K562 (cell line): Measurements from ENCODE around the gene CPT1B. TPM values are rescaled to one million over a fixed set of nuclear protein-coding genes. Genes with fewer than 3 reads are reported as not detected.

ENCODE experiments used
- ATAC-seq: fragments of 200-7000 bp; cut with Tn5 transposase; 3 replicates; pipeline ENCODE4 v1.9.1; 2020; ENCODE audit warnings: moderate library complexity
- BruUV-seq: library from RNA; stranded (reverse); fragments of 400-500 nt; replicated peaks from 2 replicates; lab custom pipeline; 2021; lab: Mats Ljungman, UMichigan
- CTCF ChIA-PET: fragments of 300-600 bp; formaldehyde crosslinking; extraction: SDS; loops from one replicate; lab custom pipeline; 2021; ENCODE audit warnings: low intra/inter-chr PET ratio; lab: Yijun Ruan, JAX
- POLR2A ChIA-PET: fragments of 300-600, 350-650 bp; sonication (Branson Sonifier 250); formaldehyde crosslinking; extraction: SDS; loops from one replicate; lab custom pipeline; 2021; ENCODE audit warnings: antibody characterized with exemption, inconsistent platforms; lab: Yijun Ruan, JAX
- DNase-seq, 4 experiments: peaks; one replicate each; pipeline versions ENCODE4 v3.0.0 to v3.0.0-alpha.2; 2011 to 2018; ENCODE audit warnings: low spot score in 3 of 4, mixed read lengths in 3 of 4; ENCODE audit errors: extremely low read depth in 1 of 4
- FAIRE-seq: peaks from 2 replicates; lab custom pipeline; 2011; peaks lifted over from hg19 to GRCh38; lab: Jason Lieb, UNC
- H2AFZ ChIP-seq: 2 replicates; pipeline ENCODE4 v1.6.0; 2011; ENCODE audit warnings: low read depth, low read length, control low read depth, inconsistent platforms
- H3K27ac ChIP-seq: fragments of 200-600 bp; 3 replicates; pipeline ENCODE4 v1.8.0; 2011; ENCODE audit warnings: low read depth, mild to moderate bottlenecking, control low read depth, inconsistent platforms, low read length, moderate library complexity, mixed read lengths; ENCODE audit errors: extremely low read depth
- H3K27me3 ChIP-seq, 2 experiments: fragments of 300-600 bp in 1 of 2; 2 replicates in 1 of 2; 3 replicates in 1 of 2; pipeline versions ENCODE4 v1.6.0 to v1.8.0; 2011; ENCODE audit warnings: inconsistent platforms in 2 of 2, low read length in 2 of 2, mild to moderate bottlenecking in 1 of 2, mixed read lengths in 1 of 2, moderate library complexity in 1 of 2; ENCODE audit not compliant: control insufficient read depth in 2 of 2, insufficient read depth in 2 of 2
- H3K36me3 ChIP-seq: fragments of 300-600 bp; 3 replicates; pipeline ENCODE4 v1.8.0; 2011; ENCODE audit warnings: mild to moderate bottlenecking, low read length, inconsistent platforms; ENCODE audit not compliant: control insufficient read depth, insufficient read depth
- H3K4me1 ChIP-seq, 2 experiments: fragments of 200-600 bp in 1 of 2; replicated peaks in 1 of 2; 2 replicates in 1 of 2; 3 replicates in 1 of 2; pipeline versions ENCODE4 v1.5.1 to v1.8.0; 2011; ENCODE audit warnings: inconsistent platforms in 2 of 2, low read length in 2 of 2, mild to moderate bottlenecking in 1 of 2, mixed read lengths in 1 of 2, moderate library complexity in 1 of 2; ENCODE audit not compliant: control insufficient read depth in 2 of 2, insufficient read depth in 2 of 2
- H3K4me2 ChIP-seq: 2 replicates; pipeline ENCODE4 v1.6.1; 2011; ENCODE audit warnings: low read length, control low read depth, inconsistent platforms, mixed read lengths; ENCODE audit not compliant: insufficient read depth
- H3K4me3 ChIP-seq: fragments of 200-600 bp; sonication (generic), shearing (Covaris generic); 2 replicates; pipeline ENCODE4 v1.5.1; 2016; ENCODE audit warnings: control low read depth, inconsistent platforms
- H3K79me2 ChIP-seq: fragments of 200-600 bp; 3 replicates; pipeline ENCODE4 v1.8.0; 2011; ENCODE audit warnings: low read length, inconsistent platforms; ENCODE audit not compliant: control insufficient read depth, insufficient read depth
- H3K9ac ChIP-seq, 2 experiments: 2 replicates each; pipeline versions ENCODE4 v1.6.0 to v1.6.1; 2011; ENCODE audit warnings: low read depth in 2 of 2, low read length in 2 of 2, control low read depth in 1 of 2, inconsistent platforms in 1 of 2, mild to moderate bottlenecking in 1 of 2, mixed read lengths in 1 of 2; ENCODE audit not compliant: insufficient read depth in 1 of 2
- H3K9me1 ChIP-seq: one replicate; pipeline ENCODE4 v1.6.0; 2011; ENCODE audit warnings: inconsistent platforms, mild to moderate bottlenecking, low read length, moderate library complexity; ENCODE audit not compliant: control insufficient read depth, insufficient read depth
- H3K9me3 ChIP-seq: replicated peaks from 2 replicates; pipeline ENCODE4 v1.5.1; 2011; ENCODE audit warnings: low read depth, low read length, inconsistent platforms; ENCODE audit not compliant: control insufficient read depth, insufficient read depth
- H4K20me1 ChIP-seq: replicated peaks from 2 replicates; pipeline ENCODE4 v1.6.1; 2011; ENCODE audit warnings: low read length, inconsistent platforms, mixed read lengths; ENCODE audit not compliant: control insufficient read depth, insufficient read depth
- ATF1 ChIP-seq, 2 experiments: fragments of 450-650 bp in 1 of 2; IDR thresholded peaks; 2 replicates each; pipeline ENCODE4 v1.6.1; 2016; ENCODE audit warnings: missing compliant biosample characterization in 1 of 2, missing genetic modification characterization in 1 of 2
- WGBS: fragments of 100-300 bp; shearing (Covaris generic); methylation state at CpG from one replicate; pipeline ENCODE4 v1.1.6; 2016; ENCODE audit warnings: low coverage, mixed read lengths; ENCODE audit not compliant: insufficient coverage; ENCODE audit errors: missing lambda C conversion rate; 5-methylcytosine and 5-hydroxymethylcytosine counted together
- in situ Hi-C: fragments of 300-500 bp; cut with MboI; formaldehyde crosslinking; loops from 4 replicates; pipeline ENCODE4 v1.15.0; 2018; ENCODE audit warnings: inconsistent platforms, mixed read lengths
- intact Hi-C: fragments of 100-400 bp; cut with micrococcal nuclease; formaldehyde crosslinking; loops from 2 replicates; pipeline ENCODE4 v1.14.2; 2022
- polyA plus RNA-seq, 8 experiments: library from polyadenylated mRNA; depleted of rRNA in 4 of 8; stranded (reverse) in 5 of 8; unstranded in 3 of 8; fragments of >200 nt; fragmentation: Nextera tagmentation in 2 of 8; fragmentation: Illumina TruSeq in 1 of 8; extraction: Ambion mirVana in 2 of 8; extraction: Trizol in 1 of 8; gene quantifications; 2 replicates each; pipeline versions ENCODE4 v1.2.1 to v1.2.3, GENCODE V29; 2011 to 2014; ENCODE audit warnings: inconsistent platforms in 1 of 8, missing spikeins in 1 of 8
- total RNA-seq, 7 experiments: library from RNA; depleted of rRNA in 6 of 7; stranded (reverse); fragments of >200 nt in 6 of 7; fragmentation: Illumina TruSeq in 2 of 7; extraction: Trizol in 2 of 7; gene quantifications; 2 replicates each; pipeline versions ENCODE4 v1.2.1 to v1.2.3, GENCODE V29; 2011 to 2021; ENCODE audit warnings: low replicate concordance in 1 of 7
- TF ChIP-seq, protein P1 (sequence below), 3 experiments: IDR thresholded peaks in 2 of 3; conservative IDR thresholded peaks in 1 of 3; 2 replicates each; pipeline ENCODE4 v1.5.1; 2011 to 2012; ENCODE audit warnings: low read length in 3 of 3, mild to moderate bottlenecking in 3 of 3, control low read depth in 2 of 3, improper control_type of control experiment in 1 of 3, inconsistent platforms in 1 of 3, low read depth in 1 of 3, mixed read lengths in 1 of 3, moderate library complexity in 1 of 3; ENCODE audit not compliant: insufficient read depth in 2 of 3
- TF ChIP-seq, protein P2 (sequence below): fragments of 450-650 bp; IDR thresholded peaks from 2 replicates; pipeline ENCODE4 v1.6.1; 2016; ENCODE audit warnings: low read depth, mild to moderate bottlenecking, moderate library complexity

CPT1B gene
- total and polyA plus RNA-seq, 9 of the 15 experiments (the other 6 are each of a cell fraction or from before 2014, with no cell fraction given): 0.35 to 6.1 (median 2.6) TPM

DNA sequence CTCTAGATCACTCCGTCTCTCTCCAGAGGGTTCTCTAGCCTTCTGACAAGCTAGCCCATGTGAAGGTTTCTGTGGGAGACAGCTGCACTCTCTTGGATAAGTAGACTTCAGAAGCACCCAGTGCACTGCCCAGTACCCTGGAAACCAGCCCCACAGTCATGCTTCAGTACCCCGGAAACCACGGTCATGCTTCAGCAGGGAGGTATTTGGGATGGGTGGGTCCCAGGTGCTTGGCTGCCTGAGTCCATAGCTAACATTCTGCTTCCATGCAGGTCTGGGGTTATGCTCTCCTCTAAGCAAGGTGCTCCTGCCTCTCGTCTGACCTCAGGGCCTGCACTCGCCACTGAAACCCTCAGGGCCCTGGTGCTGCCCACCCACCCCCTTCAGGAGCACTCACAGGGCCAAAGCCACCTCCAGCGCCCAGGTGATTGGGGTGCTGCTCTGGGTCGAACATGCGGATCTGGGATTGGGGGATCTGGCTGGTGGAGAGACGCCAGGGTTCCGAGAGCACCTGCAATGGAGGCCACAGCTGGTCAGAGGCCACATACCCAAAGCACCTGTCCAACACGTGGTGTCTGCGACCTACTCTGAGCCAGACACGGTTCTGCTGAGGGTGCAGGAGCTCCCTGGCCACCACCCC, 8.2 kb downstream of the CPT1B start (continued):
- TF ChIP-seq, protein P1, sequence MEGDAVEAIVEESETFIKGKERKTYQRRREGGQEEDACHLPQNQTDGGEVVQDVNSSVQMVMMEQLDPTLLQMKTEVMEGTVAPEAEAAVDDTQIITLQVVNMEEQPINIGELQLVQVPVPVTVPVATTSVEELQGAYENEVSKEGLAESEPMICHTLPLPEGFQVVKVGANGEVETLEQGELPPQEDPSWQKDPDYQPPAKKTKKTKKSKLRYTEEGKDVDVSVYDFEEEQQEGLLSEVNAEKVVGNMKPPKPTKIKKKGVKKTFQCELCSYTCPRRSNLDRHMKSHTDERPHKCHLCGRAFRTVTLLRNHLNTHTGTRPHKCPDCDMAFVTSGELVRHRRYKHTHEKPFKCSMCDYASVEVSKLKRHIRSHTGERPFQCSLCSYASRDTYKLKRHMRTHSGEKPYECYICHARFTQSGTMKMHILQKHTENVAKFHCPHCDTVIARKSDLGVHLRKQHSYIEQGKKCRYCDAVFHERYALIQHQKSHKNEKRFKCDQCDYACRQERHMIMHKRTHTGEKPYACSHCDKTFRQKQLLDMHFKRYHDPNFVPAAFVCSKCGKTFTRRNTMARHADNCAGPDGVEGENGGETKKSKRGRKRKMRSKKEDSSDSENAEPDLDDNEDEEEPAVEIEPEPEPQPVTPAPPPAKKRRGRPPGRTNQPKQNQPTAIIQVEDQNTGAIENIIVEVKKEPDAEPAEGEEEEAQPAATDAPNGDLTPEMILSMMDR (IDR thresholded peaks at IDR 0.05 in 2 of 3, conservative IDR thresholded peaks at IDR 0.05 in 1 of 3; ENCODE audit: insufficient read depth in 2 of 3, low read depth in 1 of 3, low read length in 3 of 3): no peak

GRCh38 chr22:50569041-50569459, 9.2 kb downstream of the CPT1B start:
- H3K4me1 ChIP-seq: peaks cover 0 to 10% of the 10 kb centered on the region in 2 experiments; a peak in 3 of 5 replicates
- no peak overlapping the region for H3K4me2 ChIP-seq
- no peaks in the 10 kb centered on the region for H3K79me2 ChIP-seq
- FAIRE-seq (no peak), DNase-seq (no peak), ATAC-seq (no peak)
- TF ChIP-seq ATF1 (CRISPR knock-in tag; IDR thresholded peaks at IDR 0.05): no peak
- TF ChIP-seq ATF1 (tag; IDR thresholded peaks at IDR 0.05): 0 out of 2 replicates have a peak, but pooled peaks have one; percentile 2
- TF ChIP-seq, protein P2, sequence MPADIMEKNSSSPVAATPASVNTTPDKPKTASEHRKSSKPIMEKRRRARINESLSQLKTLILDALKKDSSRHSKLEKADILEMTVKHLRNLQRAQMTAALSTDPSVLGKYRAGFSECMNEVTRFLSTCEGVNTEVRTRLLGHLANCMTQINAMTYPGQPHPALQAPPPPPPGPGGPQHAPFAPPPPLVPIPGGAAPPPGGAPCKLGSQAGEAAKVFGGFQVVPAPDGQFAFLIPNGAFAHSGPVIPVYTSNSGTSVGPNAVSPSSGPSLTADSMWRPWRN: no peak
- no peaks in the 10 kb centered on the region for H4K20me1 ChIP-seq
- H3K27me3 ChIP-seq: no peaks in the 10 kb centered on the region
- intact Hi-C loops (no loop called here), in situ Hi-C loops (loop anchor here (5.0 kb wide), 1 partner anchor 47 kb away; no protein-coding TSS in a partner anchor)
- no peak overlapping the region; a peak in 1 of 4 replicates for H3K9ac ChIP-seq
- no TSS peak for BruUV-seq
- ChIA-PET CTCF (no interaction called here), POLR2A (interaction anchor here (0.6 to 0.9 kb wide), 2 partner anchors 13 to 57 kb away, joined by 3 read pairs; partner anchors contain the start of gene CHKB)
- H3K9me3 ChIP-seq: no peaks in the 10 kb centered on the region
- 65% methylated on average over 6 of the region's 8 CpGs for WGBS
- no peak overlapping the region for H3K27ac ChIP-seq
- no peaks in the 10 kb centered on the region for H3K36me3 ChIP-seq
- H2AFZ ChIP-seq: no peak overlapping the region
- H3K9me1 ChIP-seq: no peaks in the 10 kb centered on the region
- H3K4me3 ChIP-seq: no peak overlapping the region
